DMS53 (cell line): ENCODE measurements around the gene MARS1.
A peak's percentile ranks its signal among the peaks of the same experiment; 100 is the strongest.

Source experiments
- DNase-seq: peaks from one replicate; lab custom pipeline; 2025; lab: John Stamatoyannopoulos, UW

The MARS1 gene

DNA sequence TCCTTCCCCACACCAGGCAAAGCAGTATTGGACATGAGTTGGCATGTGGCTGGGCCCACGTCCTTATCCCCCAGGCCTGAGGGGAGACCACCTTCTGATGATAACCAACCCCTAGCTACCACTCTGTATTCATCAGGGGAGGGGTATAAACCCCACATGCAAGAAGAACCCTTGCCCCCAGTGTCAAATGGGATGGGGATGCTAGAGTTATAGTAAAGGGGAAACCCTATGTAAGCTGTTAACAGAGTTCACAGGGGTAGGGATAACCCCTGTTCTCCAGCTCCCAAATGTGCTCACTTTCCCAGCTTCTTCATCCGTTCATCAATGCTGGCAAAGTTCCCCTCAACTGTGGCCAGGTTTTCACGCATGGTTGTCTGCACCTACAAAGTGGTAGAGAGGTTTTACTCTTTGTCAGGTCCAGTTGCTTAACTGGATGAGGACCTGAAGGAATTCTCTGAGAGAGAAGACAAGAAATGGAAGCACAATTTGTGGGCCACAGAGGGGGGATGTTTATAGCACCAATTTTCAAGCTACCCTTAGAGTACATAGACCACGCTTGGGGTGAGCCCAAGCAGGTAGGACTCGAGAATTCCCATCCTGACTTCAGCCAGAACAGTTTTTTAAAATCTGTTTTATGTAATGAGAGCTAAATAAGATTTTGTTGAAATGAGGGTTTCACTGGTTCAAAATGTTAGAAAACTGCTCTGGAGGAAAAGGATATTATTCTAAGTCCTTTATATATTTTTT lies 42.7 kb downstream of the MARS1 start:
- no peak for DNase-seq

DNA sequence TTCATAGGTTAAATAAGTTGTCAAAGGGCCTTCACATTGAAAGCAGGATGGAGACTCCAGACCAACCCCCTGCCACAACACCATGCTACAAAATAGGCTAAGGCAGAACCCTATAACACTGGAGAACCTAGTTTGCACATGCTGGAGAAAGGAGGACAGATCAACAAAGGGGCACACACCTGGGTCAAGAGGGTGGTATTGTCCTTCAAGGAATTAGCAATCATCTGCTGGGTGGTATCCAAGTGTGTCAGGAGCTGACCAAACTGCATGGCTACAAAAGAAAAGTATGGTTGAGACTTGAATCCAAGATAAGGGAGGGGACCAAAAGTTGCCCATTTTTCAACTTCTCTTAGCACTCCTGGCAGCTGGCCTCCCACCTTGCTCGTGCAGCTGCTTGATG lies 44.0 kb downstream of the MARS1 start:
- DNase-seq = no peak

DNA sequence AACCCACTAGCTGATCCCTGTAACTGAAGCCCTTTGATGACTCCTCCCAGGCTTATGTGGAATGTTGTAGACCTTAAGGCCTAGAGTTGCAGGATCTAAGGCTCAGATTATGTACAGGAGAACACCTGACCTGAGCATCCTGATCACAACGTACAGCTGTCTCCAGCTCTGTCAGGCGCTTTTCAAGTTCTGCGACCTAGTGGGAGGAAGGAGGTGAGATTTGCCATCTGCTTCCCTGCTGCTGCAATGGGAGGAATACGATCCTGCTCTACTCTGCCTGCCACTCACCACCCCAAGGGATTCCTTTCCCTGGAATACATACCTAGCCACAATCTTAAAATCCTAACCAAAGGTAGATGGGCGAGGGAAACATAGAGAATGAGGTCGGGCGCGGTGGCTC lies 45.2 kb downstream of the MARS1 start:
- no peak for DNase-seq

DNA sequence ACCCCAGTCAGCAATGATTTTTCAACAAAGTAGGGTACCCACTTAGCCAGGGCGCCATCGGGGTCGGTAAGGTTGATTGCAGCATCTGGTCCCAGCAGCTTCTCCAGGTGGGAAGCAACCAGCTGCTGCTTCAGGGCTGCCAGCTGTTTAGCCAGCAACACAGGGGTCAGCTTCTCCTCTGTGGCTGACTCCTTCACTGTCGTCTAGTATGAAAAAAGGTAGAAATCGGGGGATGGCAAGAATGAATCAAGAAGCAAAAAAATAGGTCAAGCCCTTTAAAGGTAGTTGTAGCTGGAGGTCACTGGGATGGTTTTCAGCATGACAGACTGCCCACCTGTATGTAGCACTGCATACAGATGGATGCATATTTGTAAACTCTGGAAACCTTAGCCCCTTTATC lies 46.4 kb downstream of the MARS1 start:
- no peak for DNase-seq

DNA sequence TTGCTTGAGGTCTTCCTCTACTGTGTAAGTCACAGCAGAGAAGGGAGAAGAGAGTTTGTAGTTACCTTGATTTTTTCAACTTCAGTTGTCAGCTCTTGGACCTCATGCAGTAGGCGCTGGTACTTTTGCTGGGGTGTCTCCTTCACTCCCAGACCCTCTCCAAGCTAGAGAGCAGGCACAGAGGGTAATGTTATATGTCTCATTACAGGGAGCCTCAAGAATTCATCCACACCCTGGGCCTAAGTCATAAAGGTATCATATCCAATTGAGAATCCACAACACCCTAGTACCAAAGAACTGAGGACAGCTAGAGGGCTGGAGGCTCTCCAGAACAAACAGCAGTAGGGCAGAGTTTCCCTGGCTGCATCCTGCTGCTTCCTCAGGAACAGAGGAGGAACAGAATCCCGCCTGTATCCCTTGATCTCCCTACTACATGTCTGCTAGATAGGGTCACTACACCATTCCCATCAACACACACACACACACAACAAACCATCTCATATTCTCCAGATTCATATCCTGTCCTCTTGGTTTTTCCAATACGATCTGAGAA lies 47.2 kb downstream of the MARS1 start:
- DNase-seq = no peak

DNA sequence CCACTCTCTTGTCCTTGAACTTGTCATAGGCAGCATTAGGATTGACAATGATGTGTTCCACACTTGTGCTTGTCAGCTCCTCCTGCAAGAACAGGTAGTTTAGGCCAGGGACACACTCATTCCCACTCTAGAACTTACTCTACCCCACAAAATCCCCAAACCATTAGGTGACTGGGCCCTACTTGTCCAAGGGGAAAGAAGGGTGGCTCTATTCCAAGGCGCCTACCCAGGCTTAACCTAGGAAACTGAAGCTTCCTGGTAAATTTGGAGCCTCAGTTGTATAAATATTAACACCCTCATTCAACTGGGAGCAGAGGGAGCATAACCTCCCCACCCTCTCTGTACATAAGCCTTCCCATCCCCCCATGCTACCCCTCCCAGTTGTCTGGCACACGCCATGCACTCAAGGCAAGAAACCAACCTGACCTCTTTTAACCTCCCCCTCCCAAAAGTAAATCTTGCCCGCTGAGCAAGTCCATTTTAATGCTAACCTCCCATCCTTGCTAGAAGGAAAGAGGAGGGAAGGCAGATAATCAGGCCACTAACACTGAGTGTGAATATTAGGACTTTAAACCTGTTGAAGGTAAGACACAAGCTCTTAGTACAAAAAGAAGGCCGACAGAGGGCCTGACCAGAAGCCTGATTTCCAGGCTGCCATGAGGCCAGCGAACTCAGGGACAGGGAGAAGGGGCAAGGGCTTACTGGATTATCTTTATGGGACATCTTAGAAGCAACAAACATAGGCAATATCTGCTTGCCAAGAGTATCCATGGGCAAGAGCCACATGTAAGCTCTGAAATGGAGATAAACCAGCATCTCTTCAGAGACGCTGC lies 48.1 kb downstream of the MARS1 start:
- no peak for DNase-seq

DNA sequence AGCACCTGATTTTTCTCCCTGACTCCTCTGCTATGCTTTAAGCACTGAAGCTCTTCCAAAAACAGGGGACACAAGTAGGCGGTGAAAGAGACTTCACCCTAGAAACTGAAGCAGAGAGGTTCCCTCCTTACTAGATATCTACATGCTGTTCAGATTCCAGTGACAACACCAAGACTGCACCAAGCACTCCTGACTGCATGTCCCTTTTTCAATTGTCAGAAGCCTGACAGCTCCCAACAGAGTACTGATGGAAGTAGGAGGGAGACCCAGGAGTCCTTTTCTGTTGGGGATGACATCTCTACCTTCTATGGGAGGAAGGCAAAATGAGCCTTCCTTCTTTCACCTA lies 48.7 kb downstream of the MARS1 start:
- DNase-seq = no peak

DNA sequence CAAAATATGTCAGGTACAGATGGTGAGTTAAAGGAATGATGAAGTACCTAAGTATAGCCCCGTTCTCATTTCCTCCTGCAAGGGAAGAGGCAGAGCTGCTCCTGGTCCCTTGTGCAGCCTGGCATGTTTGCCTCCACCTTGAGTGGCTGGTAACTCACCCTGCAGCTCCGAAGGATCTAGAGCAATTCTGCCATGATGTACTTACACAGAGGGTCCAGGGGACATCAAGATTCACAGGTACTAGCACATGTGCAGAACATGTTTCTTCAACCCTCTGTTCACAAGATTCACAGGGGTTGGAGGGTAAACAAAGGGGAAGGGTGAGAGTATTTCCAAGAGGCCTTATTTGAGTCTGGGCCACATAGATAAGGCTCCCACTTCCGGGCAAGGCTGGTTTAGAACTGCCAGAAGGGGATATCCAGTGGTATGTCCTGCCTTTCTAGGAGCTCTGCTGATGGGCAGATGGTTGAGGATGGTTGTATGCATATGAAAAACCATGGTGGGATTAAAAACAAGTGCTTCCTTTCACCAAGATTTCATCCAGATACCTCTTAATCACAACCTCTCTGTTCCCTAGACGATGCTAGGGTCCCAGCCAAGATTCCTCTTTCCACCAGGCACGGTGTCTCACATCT lies 51.4 kb downstream of the MARS1 start:
- no peak for DNase-seq

DNA sequence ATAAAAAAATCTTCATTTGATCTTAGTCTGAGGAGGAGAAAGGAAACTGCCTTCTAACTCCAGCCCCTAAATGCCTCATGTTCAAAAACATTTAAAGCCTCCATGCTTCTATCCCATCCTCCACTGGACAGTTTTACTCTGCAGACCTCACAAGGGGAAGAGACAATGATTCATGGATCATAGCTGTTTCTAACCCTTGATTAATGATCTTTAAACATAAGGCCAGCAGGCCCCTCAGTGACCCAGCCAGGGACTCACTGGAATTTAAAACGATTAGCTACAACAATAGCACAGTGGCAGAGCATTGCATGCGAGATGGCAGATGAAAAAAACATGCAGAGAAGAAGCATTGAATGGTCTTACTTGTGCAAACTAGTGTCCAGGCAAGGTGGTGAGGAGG lies 53.1 kb downstream of the MARS1 start:
- no peak for DNase-seq

DNA sequence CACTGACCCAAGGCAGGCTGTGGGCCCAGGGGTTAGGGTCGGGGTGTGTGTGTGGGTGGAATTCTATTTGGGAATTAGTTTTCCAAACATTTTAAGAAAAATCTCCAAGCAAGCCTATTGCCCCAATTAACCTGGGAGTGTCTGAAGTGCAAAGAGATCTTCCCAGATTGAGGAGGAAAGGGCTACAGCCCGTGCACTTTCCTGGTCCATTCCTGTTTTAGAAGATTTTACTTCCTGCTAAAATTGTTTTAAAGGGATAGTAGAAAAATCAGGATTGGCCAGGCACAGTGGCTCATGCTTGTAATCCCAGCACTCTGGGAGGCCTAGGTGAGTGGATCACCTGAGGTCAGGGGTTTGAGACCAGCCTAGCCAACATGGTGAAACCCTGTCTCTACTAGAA lies 53.8 kb downstream of the MARS1 start:
- no peak for DNase-seq

DNA sequence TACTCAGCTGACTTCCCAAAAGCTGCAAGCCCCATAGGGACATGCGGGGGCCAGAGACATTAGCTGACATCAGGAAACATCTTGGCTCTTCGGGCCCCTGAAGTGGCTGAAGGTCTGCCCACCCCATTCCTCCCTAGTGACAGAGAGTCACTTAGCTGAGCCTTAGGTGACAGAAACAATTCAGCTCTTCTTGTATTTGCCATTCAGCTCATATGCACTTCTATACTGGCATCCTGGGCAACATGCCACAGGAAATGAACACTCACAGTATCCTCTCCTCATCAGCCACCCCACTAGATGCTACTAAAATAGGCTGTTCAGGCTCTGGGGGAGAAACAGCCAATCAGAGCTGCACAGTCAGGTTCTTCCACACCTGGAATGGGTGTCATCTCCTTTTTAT lies 55.7 kb downstream of the MARS1 start:
- DNase-seq = peak; percentile 28

DNA sequence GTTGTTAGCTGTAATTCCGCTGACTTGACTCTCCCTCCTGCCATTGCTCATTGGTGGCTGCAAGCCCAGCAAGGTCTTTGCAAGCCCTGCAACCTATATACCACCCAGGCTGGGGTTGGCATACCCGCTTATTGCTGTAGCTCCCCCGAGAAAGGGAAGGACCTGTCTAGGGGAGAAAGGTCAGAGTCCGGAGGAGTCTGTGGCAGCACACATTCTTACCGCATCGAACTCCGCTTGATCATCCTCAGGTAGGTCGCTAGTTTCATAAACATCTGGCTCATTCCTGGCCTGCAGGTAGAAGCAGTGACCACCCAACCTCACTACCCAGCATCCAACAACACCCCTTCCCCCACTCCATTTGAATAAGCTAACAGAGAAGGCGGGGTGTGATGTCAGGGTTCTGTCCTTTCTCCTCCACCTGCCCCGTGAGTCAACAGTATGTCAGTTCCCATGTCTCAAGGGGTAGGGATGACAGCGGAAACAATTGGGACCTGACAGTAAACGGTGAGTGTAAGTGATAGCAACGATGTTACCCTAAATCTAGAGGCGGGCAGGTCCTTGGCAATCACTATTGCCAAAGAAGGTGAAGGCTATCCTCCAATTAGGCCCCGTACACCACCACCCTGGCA lies 58.1 kb downstream of the MARS1 start:
- peak; percentile 92 for DNase-seq

DNA sequence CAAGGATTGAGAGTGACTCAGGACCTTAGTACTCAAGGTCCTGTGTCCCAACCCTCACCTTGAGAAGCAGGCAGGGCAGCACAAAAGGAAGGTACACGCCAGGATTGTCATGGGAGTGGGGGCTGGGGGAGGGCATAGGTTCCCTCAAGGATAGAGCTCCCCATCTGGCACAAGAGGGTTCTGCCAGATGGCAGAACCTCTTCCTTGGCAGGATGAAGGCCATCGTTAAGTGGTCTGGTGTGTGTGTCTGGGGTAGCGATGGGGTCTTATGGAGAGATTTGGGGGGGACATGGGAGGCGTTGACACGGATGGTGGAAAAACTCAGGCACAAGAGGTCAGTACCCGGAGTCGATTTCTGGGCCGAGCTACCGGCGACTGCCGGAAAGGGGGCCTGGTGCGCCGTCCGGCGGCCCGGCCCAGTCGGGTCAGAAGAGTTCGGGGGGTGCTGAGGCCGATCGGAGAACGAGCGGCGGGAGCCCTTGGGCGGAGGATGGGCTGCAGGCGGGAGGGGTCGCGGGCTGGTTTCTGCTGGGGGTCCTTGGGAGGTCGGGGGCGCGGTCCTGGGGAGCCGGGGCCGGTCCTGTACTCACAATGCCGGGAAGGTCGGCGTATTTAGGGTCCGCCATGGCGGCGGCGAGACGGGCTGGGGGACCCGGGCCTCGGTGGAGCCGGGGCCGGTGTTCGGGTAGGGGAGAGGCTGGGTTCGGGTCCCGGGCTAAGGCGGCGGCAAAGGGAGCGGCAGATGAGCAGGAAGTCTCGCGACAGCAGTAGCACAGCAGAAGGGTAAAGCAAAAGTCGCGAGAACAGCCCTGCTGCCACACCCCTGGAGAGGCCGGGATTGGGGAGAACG lies 58.8 kb downstream of the MARS1 start, which contains the start of gene DCTN2:
Gene DCTN2, minus strand, starts transcription at position 755 of the 850 bp plus-strand sequence. Its CDS starts 129 bp downstream, at position 626.
- DNase-seq = peak; percentile 99

DNA sequence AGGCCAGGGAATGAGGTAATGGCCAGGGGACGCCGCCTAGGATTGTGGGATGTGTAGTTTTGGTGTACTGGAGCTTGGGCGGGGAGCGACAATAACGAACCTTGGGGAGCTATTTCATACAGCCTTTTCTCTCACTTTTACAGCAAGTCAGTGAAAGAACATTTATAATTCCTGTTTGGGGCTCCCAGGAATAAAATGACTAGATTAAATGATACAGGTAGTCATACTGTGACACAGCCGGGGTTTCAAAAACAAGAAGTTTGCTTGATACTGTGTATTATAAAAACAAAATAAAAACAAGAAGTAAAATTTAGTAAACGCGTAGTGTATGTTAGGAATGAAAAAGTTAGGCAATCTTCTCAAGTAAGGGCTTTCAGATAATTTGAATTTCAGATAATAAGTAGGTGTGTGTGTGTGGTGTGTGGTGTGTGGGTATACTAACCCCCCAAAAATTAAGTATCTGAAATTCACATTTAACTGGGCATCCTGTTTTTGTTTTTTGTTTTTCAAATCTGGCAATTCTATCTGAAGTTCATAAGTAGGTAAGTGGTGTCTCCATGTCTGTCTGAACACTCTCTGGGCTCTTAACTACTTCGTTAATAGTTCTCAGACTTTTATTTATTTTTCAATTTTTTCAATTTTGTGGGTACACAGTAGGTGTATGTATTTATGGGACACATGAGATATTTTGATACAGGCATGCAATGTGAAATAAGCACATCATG lies 59.6 kb downstream of the MARS1 start:
- no peak for DNase-seq

DNA sequence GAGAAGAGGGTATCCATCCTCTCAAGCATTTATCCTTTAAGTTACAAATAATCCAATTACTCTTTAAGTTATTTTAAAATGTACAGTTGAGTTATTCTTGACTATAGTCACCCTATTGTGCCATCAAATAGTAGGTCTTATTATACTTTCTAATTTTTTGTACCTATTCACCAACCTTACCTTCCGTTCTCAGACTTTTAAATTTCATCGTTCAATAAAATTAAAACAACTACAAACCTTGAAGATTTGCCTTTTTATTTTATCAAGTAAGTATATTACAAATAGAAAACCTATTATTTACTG lies 60.1 kb downstream of the MARS1 start:
- no peak for DNase-seq

DNA sequence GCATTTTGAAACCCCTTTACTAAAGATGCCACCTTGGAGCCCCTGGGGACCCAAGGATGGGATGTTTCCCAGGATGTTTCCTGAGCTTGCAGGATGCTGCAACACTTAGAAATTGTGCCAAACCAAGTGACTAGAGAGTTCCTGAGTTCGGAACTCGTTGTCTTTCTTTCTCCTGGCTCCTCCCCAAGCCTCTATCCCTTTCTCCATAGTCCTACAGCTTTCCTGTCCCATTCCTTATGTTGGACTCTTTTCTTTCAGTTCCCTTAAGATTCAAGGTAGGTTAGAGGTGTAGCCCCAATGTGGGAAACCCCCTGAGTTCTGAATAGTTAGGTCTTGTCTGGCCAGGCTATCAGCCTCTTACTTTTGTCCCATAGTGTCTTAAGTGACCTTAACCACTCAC lies 60.6 kb downstream of the MARS1 start:
- no peak for DNase-seq

DNA sequence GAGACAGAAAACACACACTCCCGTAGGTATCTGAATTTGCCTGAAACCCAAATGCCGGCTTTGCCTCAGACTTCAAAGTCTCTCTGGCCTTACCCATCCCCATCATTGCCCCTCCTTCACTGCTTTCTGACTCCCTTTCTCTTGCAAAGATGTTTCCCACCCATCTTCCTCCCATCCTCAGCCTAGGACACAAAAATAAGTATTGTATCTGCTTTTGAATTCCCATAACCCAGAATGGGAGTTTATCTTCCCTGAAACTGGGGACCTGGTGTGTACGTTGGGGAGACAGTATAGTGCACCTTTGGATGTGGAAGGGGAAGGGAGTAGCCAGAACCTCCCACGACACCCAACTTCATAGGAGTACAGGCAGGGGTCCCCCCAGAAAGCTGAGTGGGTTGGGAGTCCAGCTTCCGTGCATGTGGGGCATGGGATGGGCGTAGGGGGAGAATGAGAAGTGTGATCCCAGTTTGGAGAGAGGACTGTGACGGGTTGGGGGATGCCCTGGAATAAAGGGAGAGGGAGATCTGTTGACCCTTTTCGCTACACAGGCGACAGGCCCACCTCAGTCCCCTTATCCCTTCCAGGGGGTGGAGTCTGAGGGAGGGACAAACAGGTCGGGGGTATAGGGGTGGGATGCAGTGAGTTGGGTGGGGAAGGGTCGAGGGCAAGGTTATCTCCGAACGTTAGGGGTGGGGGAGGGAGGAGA lies 61.5 kb downstream of the MARS1 start:
- DNase-seq = no peak

DNA sequence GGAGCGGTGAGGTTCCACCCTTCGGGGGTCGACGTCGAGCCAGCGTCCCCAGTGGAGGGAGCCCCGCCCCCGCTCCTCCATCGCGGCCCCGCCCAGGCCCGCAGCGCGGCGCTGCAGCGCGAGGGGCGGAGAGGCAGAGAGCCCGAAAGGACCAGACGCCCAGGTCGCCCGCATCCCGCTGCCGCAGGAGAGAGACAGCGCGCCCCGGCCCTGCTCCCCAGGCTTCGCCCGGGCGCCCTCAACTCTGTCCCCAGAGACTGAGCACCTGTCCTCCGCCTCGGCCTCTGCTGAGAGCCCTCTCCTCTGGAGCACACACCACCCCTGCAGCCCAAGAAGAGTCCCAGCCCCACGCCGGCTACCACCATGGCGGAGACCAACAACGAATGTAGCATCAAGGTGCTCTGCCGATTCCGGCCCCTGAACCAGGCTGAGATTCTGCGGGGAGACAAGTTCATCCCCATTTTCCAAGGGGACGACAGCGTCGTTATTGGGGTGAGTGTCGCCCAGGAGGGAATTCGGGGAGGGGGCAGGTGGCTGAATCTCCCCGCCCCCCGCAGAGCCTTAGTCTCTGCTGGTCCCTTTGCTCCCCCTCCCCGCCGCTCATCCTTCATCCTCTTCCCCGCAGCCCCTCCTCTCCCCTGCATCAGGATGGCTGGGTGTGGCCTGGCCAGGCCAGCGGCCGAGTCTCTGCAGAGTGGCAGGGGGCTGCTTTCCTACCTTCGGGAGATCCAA lies 62.2 kb downstream of the MARS1 start, which contains the start of gene KIF5A:
Gene KIF5A, plus strand, starts transcription at position 136 of the 732 bp plus-strand sequence. Its CDS starts 228 bp downstream, at position 364.
- DNase-seq = peak; percentile 75
